ENCODE data around the gene PCNX1. TPM values are rescaled to one million over a fixed set of nuclear protein-coding genes. Genes with fewer than 3 reads are reported as not detected.

PCNX1 gene
- total and polyA plus RNA-seq, 2 donors (not counting 1 experiment from before 2014, with no cell fraction given): 35.7 to 69.4 TPM

DNA sequence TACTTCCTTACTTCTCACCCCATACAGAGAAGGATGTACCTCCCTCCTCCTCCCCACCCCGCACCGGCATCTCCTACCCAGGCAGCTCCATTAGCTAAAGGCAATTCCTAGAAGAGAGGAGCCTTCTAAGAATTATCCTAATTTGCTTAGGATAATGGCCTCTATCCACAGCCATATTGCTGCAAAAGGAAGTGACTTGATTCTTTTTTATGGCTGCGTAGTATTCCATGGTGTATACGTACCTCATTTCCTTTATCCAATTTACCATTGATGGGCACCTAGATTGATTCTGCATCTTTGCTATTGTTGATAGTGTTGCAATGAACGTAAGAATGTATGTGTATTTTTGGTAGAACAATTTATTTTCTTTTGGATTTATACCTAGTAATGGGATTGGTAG, 189.7 kb downstream of the PCNX1 start:
- no peaks in the 10 kb centered on the region for H4K20me1 ChIP-seq (ENCODE audit: control insufficient read depth, extremely low read depth, insufficient read depth, low read length)
- H3K4me3 ChIP-seq (replicated peaks in 1 of 4; ENCODE audit: control extremely low read depth in 1 of 4, insufficient read depth in 1 of 4, low read depth in 3 of 4, low read length in 4 of 4): no peak overlapping the region
- H3K36me3 ChIP-seq (ENCODE audit: control insufficient read depth, insufficient read depth, low read length): no peaks in the 10 kb centered on the region
- no peaks in the 10 kb centered on the region for H3K79me2 ChIP-seq (ENCODE audit: control insufficient read depth, insufficient read depth, low read length)
- no peak overlapping the region for H3K4me2 ChIP-seq (ENCODE audit: extremely low read depth, insufficient read depth, low read length)
- no peak for DNase-seq (ENCODE audit: low read depth in 2 of 2)
- H3K9me3 ChIP-seq (ENCODE audit: control insufficient read depth, insufficient read depth, low read depth, low read length): no peaks in the 10 kb centered on the region
- H3K9ac ChIP-seq (ENCODE audit: insufficient read depth, low read length): no peak overlapping the region
- no peak overlapping the region for H3K27ac ChIP-seq (ENCODE audit: insufficient read depth, low read length)
- H2AFZ ChIP-seq (ENCODE audit: low read length): no peak overlapping the region
- H3K27me3 ChIP-seq (ENCODE audit: control insufficient read depth, insufficient read depth, low read length): no peaks in the 10 kb centered on the region
- TF ChIP-seq EZH2 (IDR thresholded peaks at IDR 0.05; ENCODE audit: low read length, missing control alignments): no peak
- no peak for TF ChIP-seq CTCF (conservative IDR thresholded peaks at IDR 0.05 in 1 of 2, IDR thresholded peaks at IDR 0.05 in 1 of 2; ENCODE audit: low read depth in 1 of 2, low read length in 2 of 2)
- no peaks in the 10 kb centered on the region for H3K4me1 ChIP-seq (ENCODE audit: control insufficient read depth, extremely low read depth, insufficient read depth, low read length)

DNA sequence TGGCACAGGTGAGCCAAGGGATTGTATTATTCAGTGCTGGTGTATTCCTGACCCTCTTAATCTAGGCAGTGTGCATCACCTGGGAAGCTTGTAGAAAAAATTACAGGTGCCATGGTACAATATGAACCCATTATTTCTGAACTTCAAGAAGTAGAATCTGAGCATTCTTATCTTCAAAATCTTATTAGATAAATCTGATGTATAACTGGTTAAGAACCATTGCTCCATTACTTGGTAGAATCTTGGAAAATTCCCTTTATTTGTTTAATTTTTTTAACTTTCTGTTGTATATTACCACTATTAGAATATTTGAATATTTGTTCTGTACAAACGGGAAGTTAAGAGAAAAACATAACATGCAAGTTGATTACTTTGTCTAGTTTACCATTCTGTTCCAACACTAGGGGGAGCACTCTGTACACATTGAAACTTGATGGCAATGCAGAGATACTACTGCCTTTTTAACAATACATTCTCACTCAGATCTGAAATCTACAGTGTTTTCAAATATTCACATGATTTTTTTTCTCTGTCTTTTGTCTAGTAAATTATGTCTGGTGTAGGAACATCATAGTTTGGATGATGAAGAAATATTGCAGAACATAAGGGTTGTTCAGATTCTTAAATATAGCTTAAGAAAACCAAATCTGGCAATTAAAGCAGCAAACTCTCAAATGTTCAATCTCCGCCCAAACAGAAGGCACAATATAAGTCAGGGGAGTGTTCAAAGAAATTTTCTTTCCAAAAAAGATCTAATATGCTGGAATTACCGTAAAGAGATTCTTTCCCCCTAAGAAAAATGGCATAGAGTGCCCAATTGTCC, 196.6 kb downstream of the PCNX1 start:
- H3K9me3 ChIP-seq (ENCODE audit: control insufficient read depth, insufficient read depth, low read depth, low read length): no peaks in the 10 kb centered on the region
- H3K9ac ChIP-seq (ENCODE audit: insufficient read depth, low read length): no peak overlapping the region
- no peak overlapping the region for H3K4me3 ChIP-seq (replicated peaks in 1 of 4; ENCODE audit: control extremely low read depth in 1 of 4, insufficient read depth in 1 of 4, low read depth in 3 of 4, low read length in 4 of 4)
- DNase-seq (ENCODE audit: low read depth in 2 of 2): peak; percentile 59 to 80
- no peak overlapping the region for H3K27ac ChIP-seq (ENCODE audit: insufficient read depth, low read length)
- no peak overlapping the region for H2AFZ ChIP-seq (ENCODE audit: low read length)
- H3K79me2 ChIP-seq (ENCODE audit: control insufficient read depth, insufficient read depth, low read length): no peaks in the 10 kb centered on the region
- no peak overlapping the region for H3K4me2 ChIP-seq (ENCODE audit: extremely low read depth, insufficient read depth, low read length)
- no peaks in the 10 kb centered on the region for H4K20me1 ChIP-seq (ENCODE audit: control insufficient read depth, extremely low read depth, insufficient read depth, low read length)
- no peaks in the 10 kb centered on the region for H3K27me3 ChIP-seq (ENCODE audit: control insufficient read depth, insufficient read depth, low read length)
- H3K4me1 ChIP-seq (ENCODE audit: control insufficient read depth, extremely low read depth, insufficient read depth, low read length): no peaks in the 10 kb centered on the region
- TF ChIP-seq EZH2 (IDR thresholded peaks at IDR 0.05; ENCODE audit: low read length, missing control alignments) (no peak), CTCF (conservative IDR thresholded peaks at IDR 0.05 in 1 of 2, IDR thresholded peaks at IDR 0.05 in 1 of 2; ENCODE audit: low read depth in 1 of 2, low read length in 2 of 2) (peak; percentile 65 to 81)
- peaks cover 7% of the 10 kb centered on the region for H3K36me3 ChIP-seq (ENCODE audit: control insufficient read depth, insufficient read depth, low read length)

GRCh38 chr14:71105177-71105576, 197.9 kb downstream of the PCNX1 start:
- H3K27me3 ChIP-seq (ENCODE audit: control insufficient read depth, insufficient read depth, low read length): no peaks in the 10 kb centered on the region
- no peak overlapping the region for H3K9ac ChIP-seq (ENCODE audit: insufficient read depth, low read length)
- no peak overlapping the region for H3K4me2 ChIP-seq (ENCODE audit: extremely low read depth, insufficient read depth, low read length)
- H3K36me3 ChIP-seq (ENCODE audit: control insufficient read depth, insufficient read depth, low read length): peaks cover 9% of the 10 kb centered on the region
- DNase-seq (ENCODE audit: low read depth in 2 of 2): no peak
- no peak overlapping the region for H2AFZ ChIP-seq (ENCODE audit: low read length)
- H3K4me3 ChIP-seq (replicated peaks in 1 of 4; ENCODE audit: control extremely low read depth in 1 of 4, insufficient read depth in 1 of 4, low read depth in 3 of 4, low read length in 4 of 4): no peak overlapping the region
- no peaks in the 10 kb centered on the region for H4K20me1 ChIP-seq (ENCODE audit: control insufficient read depth, extremely low read depth, insufficient read depth, low read length)
- H3K9me3 ChIP-seq (ENCODE audit: control insufficient read depth, insufficient read depth, low read depth, low read length): no peaks in the 10 kb centered on the region
- no peaks in the 10 kb centered on the region for H3K4me1 ChIP-seq (ENCODE audit: control insufficient read depth, extremely low read depth, insufficient read depth, low read length)
- TF ChIP-seq EZH2 (IDR thresholded peaks at IDR 0.05; ENCODE audit: low read length, missing control alignments) (no peak), CTCF (conservative IDR thresholded peaks at IDR 0.05 in 1 of 2, IDR thresholded peaks at IDR 0.05 in 1 of 2; ENCODE audit: low read depth in 1 of 2, low read length in 2 of 2) (no peak)
- no peak overlapping the region for H3K27ac ChIP-seq (ENCODE audit: insufficient read depth, low read length)
- no peaks in the 10 kb centered on the region for H3K79me2 ChIP-seq (ENCODE audit: control insufficient read depth, insufficient read depth, low read length)
